Choroid plexus epithelial cell (primary cell): Measurements from ENCODE around the gene SLC4A8.

Source experiments
- DNase-seq: peaks from one replicate; pipeline ENCODE4 v3.0.0-alpha.2; 2010; ENCODE audit warnings: low read depth
- H3K4me3 ChIP-seq: 2 replicates; pipeline ENCODE4 v1.5.1; 2011; ENCODE audit warnings: low read depth, mild to moderate bottlenecking, control low read depth, low read length, moderate library complexity
- CTCF ChIP-seq: conservative IDR thresholded peaks from 2 replicates; pipeline ENCODE4 v1.5.1; 2011; ENCODE audit warnings: low read depth, mild to moderate bottlenecking, control low read depth, inconsistent platforms, low read length, moderate library complexity

The SLC4A8 gene

GRCh38 chr12:51428256-51428655, 3.6 kb downstream of the SLC4A8 start:
- TF ChIP-seq CTCF, result no peak
- DNase-seq, result no peak
- no peak overlapping the region for H3K4me3 ChIP-seq

- no peak for TF ChIP-seq CTCF
- DNase-seq, result no peak
- no peak overlapping the region for H3K4me3 ChIP-seq
These were observed 5.1 kb downstream of the SLC4A8 start for GRCh38 chr12:51429700-51430099.

- DNase-seq, result no peak
- TF ChIP-seq CTCF, result no peak
- H3K4me3 ChIP-seq, result no peak overlapping the region
These were observed 5.7 kb downstream of the SLC4A8 start for GRCh38 chr12:51430196-51430895.

- DNase-seq, result no peak
- TF ChIP-seq CTCF, result no peak
These were observed 8.3 kb downstream of the SLC4A8 start for GRCh38 chr12:51432921-51433320.

GRCh38 chr12:51434305-51434704, 9.7 kb downstream of the SLC4A8 start:
- DNase-seq, result peak; percentile 52
- TF ChIP-seq CTCF, result no peak
- no peak overlapping the region for H3K4me3 ChIP-seq

More at GRCh38 chr12:51432921-51433320, 8.3 kb downstream of the SLC4A8 start:
- no peak overlapping the region for H3K4me3 ChIP-seq

GRCh38 chr12:51437431-51437830, 12.8 kb downstream of the SLC4A8 start:
- H3K4me3 ChIP-seq, result no peak overlapping the region
- no peak for DNase-seq
- no peak for TF ChIP-seq CTCF

GRCh38 chr12:51439330-51439729, 14.7 kb downstream of the SLC4A8 start:
- TF ChIP-seq CTCF, result no peak
- no peak for DNase-seq
- H3K4me3 ChIP-seq, result no peak overlapping the region
